GM19328 (cell line): ENCODE measurements around the gene GCLC.

Experiments used
- ATAC-seq: cut with Tn5 transposase; IDR thresholded peaks from one replicate; pipeline ENCODE4 v1.9.1; 2021; ENCODE audit warnings: mild to moderate bottlenecking, moderate library complexity; ENCODE audit not compliant: unreplicated experiment

The GCLC gene

DNA sequence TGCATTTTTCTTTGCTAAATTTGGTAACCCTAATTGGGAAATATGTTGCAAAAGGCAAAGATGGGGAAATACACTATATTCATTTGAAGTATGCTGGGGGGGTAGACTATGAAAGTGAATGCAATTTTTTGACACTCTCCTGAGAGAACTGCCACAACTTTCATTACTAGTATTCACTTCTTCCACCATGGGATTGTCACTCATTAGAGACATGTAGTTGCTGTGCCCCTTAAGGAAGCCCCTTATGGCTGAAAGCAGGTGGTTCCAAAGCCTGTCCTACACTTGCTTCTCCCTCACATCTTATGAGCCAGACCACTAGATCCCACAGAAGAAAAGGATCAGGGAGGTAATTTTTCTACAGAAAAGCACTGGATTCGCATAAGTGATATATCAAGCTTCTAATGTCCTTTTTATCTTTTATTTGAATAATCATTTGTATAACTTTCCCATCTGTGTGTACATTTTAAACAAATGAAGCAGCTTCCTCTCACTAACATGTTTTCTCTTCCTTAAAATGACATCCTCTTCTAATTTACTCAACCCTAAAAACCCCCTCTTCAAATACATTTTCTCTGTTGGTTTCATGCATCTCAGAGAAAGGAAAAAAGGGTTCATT, 83.8 kb downstream of the GCLC start:
- ATAC-seq: no peak

DNA sequence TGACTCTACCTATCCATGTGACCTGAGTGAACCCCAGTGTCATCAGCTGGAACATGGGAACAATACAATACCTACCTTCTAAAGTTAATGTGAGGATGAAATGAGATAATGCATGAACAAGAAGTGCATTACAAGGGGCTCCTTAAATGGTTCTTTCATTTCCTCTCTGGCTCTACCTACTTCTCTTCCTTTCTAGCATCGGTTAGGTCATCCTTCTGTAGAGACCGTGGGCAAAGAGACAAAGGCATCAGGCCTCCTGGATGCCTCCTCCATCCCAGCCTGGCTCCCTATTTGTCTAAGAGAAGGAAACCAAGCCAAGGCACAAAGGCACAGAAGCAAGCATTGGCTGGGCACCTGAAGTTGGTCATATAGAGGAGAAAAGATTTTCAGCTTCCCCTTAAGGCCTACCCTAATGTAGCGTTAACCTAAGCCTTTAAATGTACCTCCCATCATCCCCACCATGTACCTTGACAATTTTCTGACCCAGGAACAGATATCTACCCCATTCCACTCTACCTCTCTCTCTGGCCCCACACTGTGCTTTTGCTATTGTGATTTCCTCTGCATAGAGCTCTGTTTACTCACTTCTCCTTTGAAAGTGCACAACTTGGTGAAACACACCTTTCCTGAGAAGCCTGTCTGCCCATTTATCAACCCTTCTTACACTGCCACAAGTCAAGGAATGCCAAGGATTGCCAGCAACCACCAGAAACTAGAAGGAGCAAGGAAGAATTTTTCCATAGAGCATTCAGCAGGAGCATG, 86.6 kb downstream of the GCLC start:
- ATAC-seq: no peak

GRCh38 chr6:53456809-53457208, 88.1 kb downstream of the GCLC start:
- ATAC-seq: no peak

DNA sequence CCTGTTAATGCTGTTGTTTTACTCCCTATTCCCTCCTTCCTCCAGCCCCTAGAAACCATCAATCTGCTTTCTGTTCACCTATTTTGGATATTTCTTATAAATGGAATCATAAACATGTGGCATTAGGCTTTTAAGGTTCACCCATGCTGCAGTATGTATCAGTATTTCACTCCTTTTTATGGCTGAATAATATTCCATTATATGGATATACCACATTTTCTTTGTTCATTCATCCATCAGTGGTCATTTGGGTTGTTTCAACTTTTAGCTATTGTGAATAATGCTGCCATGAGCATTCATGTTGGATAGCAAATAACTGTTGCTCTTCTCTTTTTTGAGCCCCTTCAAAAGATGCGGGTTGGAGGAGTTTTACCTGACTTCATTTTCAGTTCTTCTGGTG, 89.2 kb downstream of the GCLC start:
- no peak for ATAC-seq

- ATAC-seq: no peak
Observed at GRCh38 chr6:53451165-53451564, 93.7 kb downstream of the GCLC start.

GRCh38 chr6:53447865-53448264, 97.0 kb downstream of the GCLC start:
- no peak for ATAC-seq
